Stimulated activated CD8-positive, alpha-beta memory T cell treated with anti-CD3 and anti-CD28 coated beads, Interleukin-15, amount 100 ng/mL, for 1 hour (primary cell): ENCODE measurements around the gene OTOF.

Source experiments
- DNase-seq: peaks from one replicate; pipeline ENCODE4 v3.0.0-alpha.2; 2020; ENCODE audit warnings: low read depth

OTOF gene

DNA sequence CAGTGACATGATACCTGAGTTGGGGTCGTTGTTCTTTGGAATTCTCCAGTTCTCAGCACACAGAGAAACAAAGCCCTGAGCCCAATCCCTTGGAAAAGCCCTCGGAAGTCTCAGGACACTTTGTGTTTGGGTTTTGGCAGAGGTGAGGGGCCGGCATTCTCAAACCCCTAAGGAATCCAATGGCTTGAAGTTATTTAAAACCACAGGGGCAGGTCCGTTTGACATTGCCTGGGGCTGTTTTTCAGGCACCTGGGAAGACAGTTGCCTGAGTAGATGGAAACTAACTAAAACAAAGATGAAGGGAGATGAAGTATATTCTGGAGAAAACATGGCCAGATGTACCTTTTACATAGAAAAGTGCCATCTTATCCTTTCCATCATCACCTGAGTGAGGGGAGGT, 22.5 kb upstream of the OTOF start:
- no peak for DNase-seq

DNA sequence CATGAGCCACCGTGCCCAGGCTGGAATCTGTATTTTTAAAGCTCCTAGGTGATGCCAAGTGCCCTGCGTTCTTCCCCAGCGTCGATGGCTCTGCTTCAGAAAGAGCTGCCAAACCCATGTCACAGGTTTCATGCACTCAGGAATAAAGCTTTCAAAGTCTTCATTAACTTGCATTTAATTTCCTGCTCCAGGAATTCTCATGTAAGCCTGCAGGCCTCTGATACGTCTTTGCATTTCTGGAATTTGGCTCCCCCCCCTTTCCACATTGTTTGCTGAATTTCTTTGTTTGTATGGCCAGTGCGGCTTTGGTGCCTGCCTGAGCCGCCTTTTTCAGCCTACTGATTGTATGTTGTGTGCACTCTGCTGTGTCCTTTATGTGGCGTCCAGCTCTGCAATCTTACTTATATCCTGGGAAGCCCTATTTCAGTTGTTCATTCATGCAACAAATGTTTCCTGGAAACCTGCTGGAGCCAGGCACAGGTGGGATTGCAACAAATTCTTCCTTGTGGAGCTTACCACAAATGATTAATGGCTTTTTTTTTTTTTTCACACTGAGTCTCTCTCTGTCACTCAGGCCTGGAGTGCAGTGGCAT, 17.9 kb upstream of the OTOF start:
- DNase-seq, result no peak

DNA sequence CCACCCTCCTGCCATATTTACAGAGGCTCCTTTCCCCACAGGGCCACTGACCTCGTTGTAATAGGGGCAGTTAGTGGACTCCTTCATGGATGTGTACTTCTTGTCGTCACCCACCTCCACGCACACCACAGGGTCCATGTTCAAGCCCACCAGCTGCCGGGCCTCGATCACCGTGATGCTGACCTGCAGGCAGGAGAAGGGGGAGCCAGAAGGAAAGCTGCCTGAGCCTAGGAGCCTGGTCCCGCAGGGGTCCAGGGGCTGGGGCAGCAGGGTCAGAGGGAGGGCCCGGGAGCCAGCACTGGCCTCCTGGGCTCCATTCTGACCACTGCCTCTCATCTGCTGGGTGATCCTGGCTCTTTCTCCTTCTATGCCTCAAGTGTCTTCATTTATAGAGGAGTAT, 17.0 kb upstream of the OTOF start:
- DNase-seq, result no peak

DNA sequence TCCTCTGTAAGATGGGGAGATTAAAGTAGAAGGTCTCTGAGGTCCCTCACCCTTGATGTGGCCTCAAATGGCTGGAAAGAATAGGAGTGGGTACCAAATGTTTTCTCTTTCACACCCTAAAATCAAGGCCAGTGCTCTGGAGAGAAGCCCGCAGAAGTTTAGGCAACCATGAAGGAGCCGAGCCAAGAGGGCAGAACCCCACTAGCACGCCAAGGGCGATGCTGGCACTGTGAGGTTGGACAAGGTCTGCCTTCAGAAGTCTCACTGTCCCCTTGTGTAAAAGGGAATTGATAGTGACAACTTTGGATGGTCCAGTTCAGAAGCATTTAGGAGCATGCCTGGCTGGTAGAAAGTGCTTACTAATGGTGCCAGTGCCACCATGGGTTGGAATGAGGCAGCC, 16.3 kb upstream of the OTOF start:
- no peak for DNase-seq

DNA sequence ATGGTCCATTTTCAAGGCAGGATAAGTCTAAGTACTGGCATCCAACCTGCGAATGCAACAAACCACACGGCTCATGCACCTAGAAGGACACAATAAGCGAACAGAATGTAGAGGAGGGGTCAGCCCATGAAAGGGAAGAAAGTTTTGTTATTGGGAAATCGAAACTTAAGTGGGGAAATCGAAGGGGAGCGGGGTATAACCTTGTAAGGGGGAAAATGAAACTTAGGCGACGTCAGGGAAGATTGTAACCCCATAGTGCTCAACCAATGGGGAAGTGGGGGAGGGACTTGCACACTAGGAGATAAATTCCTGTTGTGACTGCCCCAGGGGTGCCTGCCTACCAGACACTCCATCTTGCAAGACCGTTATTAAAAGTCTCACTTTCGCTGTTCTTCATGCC, 15.6 kb upstream of the OTOF start:
- DNase-seq, result no peak

DNA sequence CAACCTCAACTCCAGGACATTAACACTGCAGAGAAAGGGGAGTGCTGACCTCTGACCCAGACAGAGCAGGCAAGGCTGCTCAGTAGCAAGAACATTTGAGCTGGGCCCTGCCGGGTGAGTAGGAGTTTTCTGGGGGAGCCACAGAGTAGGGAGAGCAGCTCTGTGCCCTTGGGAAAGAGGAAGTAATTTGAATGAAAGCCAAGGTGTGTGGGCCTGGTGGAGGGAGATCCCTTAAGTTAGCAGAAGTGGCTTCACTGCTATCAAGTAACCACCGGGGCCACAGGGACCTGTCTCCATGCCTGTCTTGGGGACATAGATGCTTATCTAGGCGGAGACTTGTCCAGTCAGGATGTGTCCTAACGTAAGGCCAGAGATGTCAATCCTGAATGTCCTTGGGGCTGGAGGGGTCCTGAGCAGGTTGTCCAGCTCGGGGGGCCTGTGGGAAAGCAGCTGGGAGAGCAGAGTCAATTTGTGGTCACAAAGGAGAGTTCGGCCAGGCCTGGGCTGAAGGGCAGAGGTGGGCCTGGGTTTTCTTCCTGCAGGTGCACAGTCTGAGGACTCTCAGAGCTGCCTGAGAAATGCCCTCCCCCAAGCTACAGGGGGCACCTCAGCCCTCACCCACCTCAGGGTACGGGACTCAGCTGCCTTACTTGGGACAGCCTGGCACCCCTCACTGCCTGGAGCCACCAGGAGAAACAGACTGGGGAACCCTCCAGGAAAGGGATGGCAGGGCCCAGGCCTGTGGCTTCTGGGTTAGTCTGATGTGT, 15.0 kb upstream of the OTOF start:
- no peak for DNase-seq

DNA sequence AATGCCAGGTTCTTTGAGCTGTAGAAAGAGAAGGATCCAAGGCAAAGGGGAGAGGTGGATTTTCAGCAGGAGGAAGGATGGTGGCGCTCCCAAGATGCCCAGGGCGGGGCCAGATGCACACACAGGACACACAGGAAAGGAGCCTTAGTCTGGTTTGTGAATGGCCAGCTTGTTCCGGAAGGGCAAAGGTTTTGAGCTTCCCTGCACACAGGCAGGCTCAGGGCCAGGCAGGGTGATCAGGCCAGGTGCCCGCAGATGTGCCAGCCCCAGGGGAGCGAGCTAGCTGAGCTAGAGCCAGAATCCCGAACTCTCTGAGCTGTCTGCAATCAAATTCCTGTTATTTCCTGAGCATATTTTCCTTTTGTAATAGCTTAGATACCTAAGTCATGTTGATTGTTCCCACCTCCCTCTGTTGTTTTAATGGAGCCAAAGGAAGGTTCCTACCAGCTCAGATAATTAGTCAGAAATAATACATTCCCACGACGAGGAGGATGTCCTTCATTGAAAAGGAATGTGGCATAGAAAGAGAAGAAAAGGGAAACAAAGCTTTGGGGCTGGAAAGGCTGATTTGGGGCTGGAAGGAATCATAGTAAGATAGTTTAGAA, 13.7 kb upstream of the OTOF start:
- no peak for DNase-seq

DNA sequence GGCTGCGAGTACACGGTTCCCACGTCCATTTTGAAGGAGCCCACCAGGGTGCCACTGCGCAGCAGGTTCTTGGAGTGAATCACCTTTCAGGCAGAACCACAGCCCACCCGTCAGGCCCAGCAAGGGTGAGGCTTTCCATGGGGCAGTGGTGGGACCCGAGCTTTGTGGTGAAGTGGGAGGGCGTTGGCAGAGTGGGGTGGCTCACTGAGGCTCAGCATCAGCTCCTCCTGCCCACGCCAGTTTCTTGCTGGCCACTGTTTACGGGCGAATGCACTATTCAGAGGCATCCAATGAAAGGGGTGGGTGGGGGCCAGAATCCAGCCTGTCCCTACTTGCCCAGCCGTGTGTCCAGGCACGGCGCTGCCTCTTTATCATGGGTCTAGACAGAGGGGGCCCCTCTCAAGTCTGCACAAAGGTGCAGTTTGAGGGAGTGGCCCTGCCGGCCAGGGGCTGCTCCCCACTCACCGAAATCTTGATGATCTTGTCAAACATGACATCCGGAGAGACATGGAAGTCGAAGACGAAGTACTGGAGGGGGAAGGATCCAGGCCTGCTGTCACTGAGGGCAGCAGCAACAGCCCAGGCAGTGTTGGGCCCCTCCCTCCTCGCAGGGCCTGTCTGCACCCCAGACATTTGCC, 11.4 kb upstream of the OTOF start:
- no peak for DNase-seq

DNA sequence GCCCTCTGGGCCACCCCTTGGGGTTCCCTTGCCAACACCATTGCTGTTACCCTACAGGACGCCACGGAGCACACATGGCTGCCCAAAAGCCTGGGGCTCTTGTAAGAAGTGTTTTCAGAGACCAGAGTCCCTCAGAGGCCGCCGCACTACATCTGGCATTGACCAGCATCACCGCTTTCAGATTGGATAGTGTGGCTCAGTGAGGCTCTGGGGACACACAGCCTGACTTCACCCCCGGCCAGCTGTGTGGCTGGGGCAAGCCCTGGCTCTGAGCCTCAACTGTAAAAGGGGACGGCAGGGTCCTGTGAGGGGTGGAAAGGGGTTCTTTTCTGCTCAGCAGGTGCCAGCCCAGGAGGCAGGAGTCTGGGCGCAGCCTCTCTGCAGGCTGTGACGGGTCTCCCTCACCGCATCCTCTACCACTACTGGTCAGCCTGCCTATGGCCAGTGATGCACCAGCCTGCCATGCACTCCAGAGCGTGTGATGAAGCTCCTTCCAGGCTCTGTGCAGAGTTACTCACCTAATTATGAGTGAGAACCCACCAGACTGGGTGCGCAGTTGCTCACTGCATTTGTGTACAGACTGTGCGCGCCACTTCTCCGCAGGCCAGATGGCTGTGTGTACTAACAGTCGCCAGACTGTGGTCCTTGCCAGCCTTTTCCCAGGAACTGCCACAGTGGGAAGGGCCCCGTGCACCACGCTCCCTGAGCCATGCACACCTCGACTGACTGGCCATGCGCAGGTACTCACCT, 10.7 kb upstream of the OTOF start:
- no peak for DNase-seq

DNA sequence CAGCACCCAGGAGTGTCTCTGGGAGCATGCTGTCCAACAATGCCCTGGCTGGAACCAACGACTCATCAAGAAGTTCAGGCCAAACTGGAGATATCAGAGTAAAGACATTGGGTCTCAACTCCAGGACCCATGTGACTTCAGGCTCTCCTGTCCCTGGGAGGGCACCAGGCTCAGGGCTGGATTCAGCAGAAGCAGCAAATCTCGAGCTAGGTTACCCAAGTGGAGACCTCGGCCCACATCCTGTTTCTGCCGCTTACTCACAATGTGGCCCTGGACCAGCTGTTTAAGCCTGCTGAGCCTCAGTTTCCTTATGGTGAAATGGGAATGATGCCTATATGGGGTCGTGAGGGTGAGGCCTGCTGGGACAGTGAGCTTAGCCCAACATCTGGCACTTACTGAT, 9.3 kb upstream of the OTOF start:
- DNase-seq, result no peak

DNA sequence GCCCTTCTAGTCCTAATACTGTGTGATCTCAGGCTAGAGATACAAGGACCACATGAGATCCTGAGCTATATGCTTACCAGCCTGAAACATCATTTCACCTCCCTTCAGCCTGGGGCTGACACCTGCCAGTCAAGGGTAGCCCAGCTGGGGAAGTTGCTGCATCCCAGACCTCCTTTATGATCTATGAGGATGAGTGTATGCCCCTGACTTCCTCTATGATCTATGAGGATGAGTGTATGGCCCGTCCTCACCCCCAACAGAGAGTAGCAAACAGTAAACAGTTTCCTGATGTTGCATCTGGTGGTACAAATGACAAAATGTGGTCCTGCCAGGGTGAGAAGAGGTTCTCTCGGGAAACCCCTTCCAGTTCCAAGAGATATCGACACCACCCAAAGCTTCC, 8.9 kb upstream of the OTOF start:
- no peak for DNase-seq

DNA sequence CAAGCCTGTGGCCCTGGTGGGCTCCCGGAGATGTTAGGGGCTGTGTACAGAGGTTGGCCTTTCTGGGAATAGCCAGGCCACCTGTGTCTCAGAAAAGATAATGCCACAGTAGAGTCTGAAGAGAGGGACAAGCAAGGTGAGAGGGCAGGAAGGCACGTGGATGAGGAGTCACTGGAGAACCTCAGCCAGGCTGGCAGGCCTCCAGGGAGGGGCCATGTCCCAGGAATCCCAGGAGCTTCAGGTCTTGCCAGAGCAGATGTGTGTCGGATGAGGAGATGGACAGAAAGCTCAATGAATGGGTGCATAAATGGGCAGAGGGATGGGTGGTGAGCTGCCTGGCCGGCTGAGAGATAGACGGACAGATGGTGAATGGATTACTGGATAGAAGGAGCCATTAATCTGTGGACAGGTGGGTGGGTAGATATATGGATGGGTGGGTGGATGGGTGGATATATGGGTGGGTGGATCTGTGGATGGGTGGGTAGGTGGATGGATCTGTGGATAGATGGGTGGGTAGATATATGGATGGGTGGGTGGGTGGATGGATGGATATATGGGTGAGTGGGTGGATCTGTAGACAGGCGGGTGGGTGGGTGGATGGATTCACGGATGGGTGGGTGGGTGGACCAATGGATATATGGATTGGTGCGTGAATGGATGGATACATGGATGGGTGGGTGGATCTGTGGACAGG, 7.9 kb upstream of the OTOF start:
- no peak for DNase-seq

DNA sequence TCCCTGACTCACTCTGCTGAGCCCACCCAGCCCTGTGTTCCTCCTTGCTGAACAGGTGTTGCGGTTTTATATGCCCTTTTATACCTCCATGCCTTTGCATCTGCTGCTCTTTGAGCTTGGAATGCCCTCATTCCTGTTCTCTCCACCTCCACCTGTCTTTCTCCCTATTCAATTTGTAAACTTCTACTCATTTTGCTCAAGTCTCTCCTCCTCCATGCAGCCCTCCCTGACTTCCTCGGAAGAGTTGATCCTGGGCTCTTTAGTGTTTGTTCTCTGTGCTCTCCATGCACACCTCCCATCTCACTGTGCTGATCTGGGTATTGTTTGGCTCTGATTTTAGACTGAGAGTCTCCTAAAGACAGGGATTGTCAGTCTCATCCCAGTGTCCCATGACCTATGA, 7.2 kb upstream of the OTOF start:
- no peak for DNase-seq

DNA sequence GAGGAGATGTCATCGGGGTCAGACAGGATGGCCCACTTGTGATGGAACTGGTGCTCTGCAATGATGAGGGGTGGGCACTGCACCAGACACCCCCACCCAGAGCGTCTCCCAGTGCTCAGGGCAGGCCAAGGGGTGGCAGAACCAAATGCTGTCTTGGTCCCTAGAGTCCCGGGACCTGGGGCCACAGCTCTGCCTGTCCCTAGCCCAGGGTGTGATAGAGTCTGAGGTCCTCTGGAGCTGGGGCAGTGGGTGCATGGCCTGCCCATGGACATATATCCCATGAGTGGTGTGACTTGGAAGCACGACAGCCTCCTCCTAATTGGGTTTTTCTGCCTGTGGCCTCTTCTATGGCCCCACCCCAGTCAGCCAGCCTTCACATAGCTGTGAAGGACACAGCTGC, 6.7 kb upstream of the OTOF start:
- no peak for DNase-seq

DNA sequence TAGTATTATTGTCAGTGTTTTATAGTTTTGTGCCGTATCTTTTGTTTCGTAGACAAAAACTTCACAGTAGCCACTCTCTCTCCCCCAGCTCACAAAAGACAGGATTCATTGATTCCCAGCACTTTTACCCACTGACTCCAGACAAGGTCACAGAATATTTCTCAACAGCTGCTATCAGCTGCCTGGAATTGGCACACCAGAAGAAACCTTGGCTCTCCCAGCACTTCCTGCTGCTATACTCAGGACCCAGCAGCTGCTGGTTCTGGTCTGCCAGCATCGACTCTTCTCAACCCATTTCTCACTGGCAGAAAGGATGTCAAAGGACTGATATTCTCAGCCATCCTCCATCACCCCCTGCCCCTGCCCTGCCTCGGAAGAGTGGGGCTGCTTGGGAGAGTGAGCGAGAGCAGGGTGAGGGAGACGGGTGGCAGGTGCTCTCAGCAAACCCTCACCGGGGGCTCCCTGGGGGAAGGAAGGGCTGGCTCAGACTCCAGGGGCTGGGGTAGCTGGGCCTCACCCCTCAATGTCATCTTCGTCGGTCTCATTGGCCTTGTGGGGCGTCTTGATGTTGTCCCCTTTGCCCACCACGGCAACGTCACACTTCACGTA, 6.1 kb upstream of the OTOF start:
- DNase-seq, result no peak

DNA sequence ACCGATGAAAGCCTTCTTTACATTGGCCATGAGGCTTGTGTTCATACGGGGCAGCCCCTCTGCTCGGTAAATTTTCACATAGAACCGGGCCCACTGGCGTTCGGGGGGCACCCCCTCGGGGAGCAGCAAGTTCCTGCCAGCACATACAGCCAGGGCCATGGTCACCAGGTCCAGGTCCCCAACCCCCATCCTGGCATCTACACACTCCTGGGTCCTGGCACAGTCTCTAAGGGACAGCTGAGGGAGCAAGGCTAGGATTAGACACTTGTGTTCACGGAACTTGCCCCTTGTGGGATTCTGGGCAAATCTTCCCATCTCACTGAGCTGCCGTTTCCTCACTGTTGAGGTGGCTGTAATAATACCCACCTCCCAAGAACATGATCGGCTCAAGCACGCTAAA, 5.6 kb upstream of the OTOF start:
- DNase-seq, result no peak

DNA sequence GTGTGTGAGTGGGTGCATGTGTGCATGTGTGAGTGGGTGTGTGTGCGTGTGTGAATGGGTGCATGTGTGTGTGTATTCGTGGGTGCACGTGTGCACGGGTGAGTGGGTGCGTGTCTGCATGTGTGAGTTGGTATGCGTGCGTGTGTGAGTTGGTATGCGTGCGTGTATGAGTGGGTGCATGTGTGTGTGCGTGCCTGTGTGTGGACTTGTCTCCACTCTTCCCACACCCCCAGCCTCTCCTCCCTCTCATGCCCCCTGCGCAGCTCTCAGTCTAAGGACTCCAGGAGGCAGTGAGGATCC, 5.1 kb upstream of the OTOF start:
- DNase-seq, result no peak

DNA sequence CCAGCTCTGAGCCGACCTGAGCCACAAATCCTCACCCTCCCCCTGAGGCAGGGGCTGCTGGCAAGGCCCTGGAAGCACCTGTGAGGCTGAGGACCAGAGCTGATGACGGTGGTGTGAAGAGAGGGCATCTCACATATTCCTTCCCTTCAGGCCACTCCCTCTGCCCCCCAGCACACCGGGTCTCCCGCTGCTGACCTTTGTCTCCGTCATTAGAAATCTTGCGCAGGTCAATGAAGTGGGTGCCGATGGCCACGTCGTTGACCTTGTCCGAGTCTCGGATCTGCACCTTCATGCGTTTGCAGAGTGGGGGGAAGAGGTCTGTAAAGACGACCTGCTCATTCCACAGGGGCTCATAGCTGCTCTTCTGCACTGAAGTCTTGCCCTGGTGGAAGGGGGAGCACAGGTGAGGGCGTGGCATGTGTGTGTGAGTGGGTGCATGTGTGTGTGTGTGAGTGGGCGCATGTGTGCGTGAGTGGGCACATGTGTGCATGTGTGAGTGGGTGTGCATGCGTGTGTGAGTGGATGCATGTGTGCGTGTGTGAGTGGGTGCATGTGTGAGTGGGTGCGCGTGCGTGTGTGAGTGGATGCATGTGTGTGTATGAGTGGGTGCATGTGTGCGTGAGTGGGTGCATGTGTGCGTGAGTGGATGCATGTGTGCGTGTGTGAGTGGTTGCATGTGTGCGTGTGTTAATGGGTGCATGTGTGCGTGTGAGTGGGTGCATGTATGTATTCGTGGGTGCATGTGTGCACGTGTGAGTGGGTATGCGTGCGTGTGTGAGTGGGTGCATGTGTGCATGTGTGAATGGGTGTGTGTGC, 4.5 kb upstream of the OTOF start:
- no peak for DNase-seq

DNA sequence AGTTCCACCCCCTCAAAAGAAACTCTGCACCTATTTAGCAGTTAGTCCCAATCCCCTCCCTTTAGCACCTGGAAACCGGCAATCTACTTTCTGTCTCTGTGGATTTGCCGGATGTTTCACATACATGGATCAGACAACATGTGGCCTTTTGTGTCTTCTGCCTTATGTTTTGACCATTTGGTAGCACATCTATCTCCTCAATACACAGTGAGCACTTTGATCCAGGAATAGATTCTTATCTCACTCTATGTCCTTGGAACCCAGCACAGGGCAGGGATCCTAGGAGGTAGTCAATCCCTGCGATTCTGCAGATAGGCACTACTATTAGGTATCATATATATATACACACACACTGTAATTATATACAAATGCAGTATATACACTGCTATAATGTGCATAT, 3.8 kb upstream of the OTOF start:
- DNase-seq, result no peak

DNA sequence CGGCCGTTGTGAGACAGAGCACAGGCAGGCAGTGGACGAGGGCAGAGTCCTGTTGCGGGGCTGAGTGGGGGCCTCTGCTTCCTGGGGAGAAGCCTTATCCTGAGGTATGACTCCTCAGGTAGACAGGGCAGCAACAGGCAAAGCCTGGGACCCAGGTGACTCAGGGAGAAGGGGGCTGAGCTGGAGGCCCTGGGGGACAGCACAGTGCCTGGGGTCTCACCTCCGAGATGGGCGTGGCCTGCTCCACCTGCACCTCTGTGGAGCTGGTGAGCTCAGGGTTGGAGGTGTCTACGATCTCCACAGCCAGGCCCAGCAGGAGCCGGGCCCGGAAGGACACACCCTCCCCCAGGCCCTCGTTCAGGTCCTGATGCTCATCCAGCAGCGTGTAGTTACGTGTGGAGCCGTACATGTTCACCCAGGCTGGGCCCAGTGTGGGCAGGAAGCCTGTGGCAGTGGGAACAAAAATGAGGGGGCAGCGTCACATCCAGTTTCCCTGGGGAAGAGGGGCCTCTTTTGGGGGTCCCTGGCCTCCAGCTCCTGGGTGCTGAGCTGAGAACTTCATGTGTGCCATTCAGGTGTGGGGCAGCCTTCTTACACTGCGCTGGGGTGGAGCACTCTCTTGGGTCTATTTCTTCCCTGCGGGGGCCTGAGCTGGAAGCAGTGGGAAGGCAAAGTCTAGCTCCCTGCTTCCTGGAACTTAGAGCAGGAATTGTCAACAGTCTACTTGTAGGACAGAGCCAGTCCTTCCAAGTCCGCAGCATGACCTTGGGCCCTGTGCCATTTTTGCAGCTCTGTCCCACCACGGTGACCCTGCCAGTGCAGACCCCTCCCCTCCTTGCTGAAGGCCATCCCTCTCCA, 2.9 kb upstream of the OTOF start:
- no peak for DNase-seq
